GM11168 (cell line): ENCODE data around the gene DSCAM.
"Not testable (repeated sequence)": the region's sequence is repeated elsewhere in the genome, so short reads cannot be mapped to it uniquely, and the experiment has no call there.

Experiments
- in situ Hi-C: fragments of 300-500 bp; cut with MboI; formaldehyde crosslinking; loops from one replicate; pipeline ENCODE4 v1.12.0; 2022; ENCODE audit warnings: low sequenced_read_pairs; ENCODE audit not compliant: unreplicated experiment

The DSCAM gene

GRCh38 chr21:40227096-40227495, 619.9 kb downstream of the DSCAM start:
- in situ Hi-C loops = no loop called here

- in situ Hi-C loops = no loop called here
Observed at GRCh38 chr21:40215941-40216340, 631.0 kb downstream of the DSCAM start.

GRCh38 chr21:40210251-40210650, 636.7 kb downstream of the DSCAM start:
- in situ Hi-C loops = no loop called here

GRCh38 chr21:40208948-40209345, 638.0 kb downstream of the DSCAM start:
- in situ Hi-C loops = no loop called here

GRCh38 chr21:40208206-40208947, 638.6 kb downstream of the DSCAM start:
- in situ Hi-C loops = no loop called here

GRCh38 chr21:40200946-40201345, 646.0 kb downstream of the DSCAM start:
- in situ Hi-C loops = no loop called here

- in situ Hi-C loops = no loop called here
Observed at GRCh38 chr21:40200126-40200525, 646.8 kb downstream of the DSCAM start.

- in situ Hi-C loops = no loop called here
Observed at GRCh38 chr21:40194185-40194980, 652.6 kb downstream of the DSCAM start.

- in situ Hi-C loops = no loop called here
Observed at GRCh38 chr21:40191616-40192015, 655.3 kb downstream of the DSCAM start.

- in situ Hi-C loops = no loop called here
Observed at GRCh38 chr21:40191196-40191595, 655.8 kb downstream of the DSCAM start.

- in situ Hi-C loops = no loop called here
Observed at GRCh38 chr21:40187946-40188654, 658.9 kb downstream of the DSCAM start.

GRCh38 chr21:40187244-40187643, 659.7 kb downstream of the DSCAM start:
- in situ Hi-C loops = no loop called here

GRCh38 chr21:40186045-40186444, 660.9 kb downstream of the DSCAM start:
- in situ Hi-C loops = no loop called here

GRCh38 chr21:40185208-40185607, 661.8 kb downstream of the DSCAM start:
- in situ Hi-C loops = no loop called here

- in situ Hi-C loops = not testable (repeated sequence)
Observed at GRCh38 chr21:40182491-40182890, 664.5 kb downstream of the DSCAM start.

GRCh38 chr21:40179166-40179565, 667.8 kb downstream of the DSCAM start:
- in situ Hi-C loops = no loop called here

GRCh38 chr21:40178726-40179125, 668.2 kb downstream of the DSCAM start:
- in situ Hi-C loops = no loop called here

GRCh38 chr21:40177979-40178378, 669.0 kb downstream of the DSCAM start:
- in situ Hi-C loops = no loop called here

GRCh38 chr21:40176724-40177123, 670.2 kb downstream of the DSCAM start:
- in situ Hi-C loops = no loop called here

GRCh38 chr21:40173816-40174215, 673.1 kb downstream of the DSCAM start:
- in situ Hi-C loops = no loop called here

- in situ Hi-C loops = no loop called here
Observed at GRCh38 chr21:40169971-40170370, 677.0 kb downstream of the DSCAM start.
